GM19452 (cell line): ENCODE data around the gene ULBP2.
"Not testable (repeated sequence)": the region's sequence is repeated elsewhere in the genome, so short reads cannot be mapped to it uniquely, and the experiment has no call there.

Source experiments
- ATAC-seq: cut with Tn5 transposase; IDR thresholded peaks from one replicate; pipeline ENCODE4 v1.9.1; 2021; ENCODE audit not compliant: unreplicated experiment

The ULBP2 gene

DNA sequence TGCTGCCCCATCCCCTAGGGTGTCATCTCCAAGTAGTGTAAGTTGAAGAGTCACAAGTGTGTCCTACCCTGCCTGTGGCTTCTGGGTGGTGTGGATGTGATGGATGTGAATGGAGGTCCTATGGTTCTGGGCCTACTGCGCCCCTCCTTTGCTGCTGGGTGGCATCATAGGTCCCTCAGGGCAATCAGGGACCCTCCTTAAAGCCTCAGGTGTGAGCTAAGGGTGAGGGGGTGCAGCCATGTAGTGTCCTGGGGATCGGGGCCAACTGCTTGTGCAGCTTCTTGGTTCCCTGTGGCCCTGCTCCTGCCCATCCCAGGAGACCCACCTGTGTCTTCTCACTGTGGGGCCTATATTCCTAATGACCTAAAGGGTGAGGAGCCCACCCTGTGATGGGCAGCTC, 24.5 kb downstream of the ULBP2 start:
- not testable (repeated sequence) for ATAC-seq

DNA sequence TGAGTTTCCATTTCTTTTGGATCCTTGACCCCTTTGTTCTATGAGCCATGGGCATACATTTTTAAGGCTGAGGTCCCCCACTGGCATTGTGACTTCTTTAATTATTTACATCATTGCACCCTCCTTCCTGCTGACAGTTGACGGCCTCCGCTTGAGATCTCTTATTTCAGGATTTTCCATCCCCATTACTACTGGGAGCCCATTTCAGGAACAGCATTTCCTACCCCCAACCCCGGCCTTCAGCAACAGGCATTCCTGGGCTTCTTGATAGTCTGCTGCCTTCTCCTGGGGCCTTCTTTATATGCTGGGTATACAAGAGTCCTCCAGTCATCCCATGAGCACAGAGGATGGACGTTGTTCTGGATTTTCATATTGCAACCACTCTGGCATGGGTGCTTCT, 25.8 kb downstream of the ULBP2 start:
- ATAC-seq = no peak

DNA sequence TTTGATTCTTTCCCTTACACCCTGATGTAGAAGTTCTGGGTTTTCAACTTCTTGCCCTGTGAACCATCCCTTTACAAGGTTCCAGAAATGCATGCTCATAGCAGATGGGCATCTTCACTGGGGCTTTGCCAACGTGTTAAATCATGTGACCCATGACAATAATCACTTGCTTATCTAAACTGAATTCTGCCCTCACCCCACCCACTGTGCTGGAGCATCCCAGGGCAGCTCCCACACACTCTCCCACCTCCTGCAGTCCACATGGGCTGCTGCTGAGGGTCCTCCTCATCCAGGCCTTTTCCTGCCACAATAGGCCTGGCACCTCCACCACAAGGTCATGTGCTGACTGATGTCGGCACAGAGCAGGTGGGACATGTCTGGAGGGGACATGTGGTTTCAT, 26.2 kb downstream of the ULBP2 start:
- ATAC-seq = not testable (repeated sequence)

DNA sequence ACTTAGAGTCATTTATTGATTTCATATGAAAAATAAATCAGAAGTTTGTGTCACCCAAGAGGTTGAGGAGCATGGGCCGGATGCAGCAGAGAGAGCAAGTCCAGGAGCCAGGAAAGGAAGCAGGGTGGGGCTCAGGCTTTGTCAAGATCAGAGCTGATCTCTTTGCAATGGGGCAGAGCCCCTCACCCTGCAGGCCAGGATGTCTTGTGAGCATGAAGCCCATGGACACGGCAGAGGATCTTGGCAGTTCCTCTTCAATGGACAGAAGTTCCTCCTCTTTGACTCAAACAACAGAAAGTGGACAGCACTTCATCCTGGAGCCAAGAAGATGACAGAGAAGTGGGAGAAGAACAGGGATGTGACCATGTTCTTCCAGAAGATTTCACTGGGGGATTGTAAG, 27.1 kb downstream of the ULBP2 start:
- not testable (repeated sequence) for ATAC-seq

DNA sequence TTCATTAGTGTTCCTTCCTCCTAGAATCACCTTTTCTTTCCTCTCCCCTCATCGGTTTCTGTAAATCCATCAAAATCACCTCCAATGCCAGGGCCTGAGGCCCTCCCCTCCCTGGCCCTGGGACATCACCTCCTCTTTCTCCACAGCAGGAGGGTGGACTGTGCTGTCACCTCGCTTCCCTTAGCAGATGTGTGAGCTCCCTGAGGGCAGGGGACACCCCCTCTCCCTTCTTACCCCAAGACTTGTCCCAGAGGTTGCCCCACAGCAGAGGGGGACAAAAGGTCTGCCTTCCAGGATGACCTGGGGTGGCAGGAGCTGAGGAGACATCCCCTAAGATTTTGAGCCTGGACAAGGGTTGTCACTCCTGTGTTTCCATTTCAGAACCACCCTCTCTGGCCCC, 27.8 kb downstream of the ULBP2 start:
- ATAC-seq = no peak

DNA sequence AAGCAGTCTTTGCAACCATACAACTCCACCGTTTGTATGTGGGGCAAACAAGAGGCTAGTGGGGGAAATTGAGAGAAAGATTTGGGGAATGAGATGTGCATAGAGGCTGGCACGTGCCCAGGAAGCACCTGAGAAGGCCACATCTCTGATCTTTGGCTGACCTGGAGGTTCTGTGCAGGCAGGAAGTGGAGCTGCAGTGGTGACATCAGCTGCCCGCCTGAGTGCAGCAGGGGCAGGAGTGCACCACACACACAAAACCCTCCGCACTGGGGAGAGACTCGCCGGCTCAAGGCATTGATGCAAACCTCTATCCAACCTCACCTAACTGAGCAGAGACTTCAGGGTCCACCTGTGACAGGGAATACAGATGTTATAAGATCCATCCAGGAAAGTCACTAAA, 32.6 kb downstream of the ULBP2 start:
- not testable (repeated sequence) for ATAC-seq

DNA sequence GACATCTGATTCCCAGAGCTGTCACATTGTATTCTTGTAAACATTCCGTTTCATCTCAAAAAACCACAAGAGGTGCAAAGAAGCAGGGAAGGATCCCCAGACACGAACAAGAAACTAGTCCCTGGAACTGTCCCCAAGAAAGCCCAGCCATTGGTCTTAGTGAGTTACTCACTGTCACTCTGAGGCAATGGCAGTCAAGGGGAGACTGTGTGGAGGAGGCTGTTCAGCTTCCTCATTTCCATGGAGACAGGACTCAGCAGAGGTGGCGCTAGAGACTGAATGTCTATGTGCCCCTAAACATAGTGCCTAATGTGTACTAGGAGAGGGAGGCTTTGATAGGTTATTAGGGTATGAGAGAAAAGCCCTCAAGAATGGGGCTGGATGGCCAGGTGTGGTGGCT, 33.0 kb downstream of the ULBP2 start:
- no peak for ATAC-seq

DNA sequence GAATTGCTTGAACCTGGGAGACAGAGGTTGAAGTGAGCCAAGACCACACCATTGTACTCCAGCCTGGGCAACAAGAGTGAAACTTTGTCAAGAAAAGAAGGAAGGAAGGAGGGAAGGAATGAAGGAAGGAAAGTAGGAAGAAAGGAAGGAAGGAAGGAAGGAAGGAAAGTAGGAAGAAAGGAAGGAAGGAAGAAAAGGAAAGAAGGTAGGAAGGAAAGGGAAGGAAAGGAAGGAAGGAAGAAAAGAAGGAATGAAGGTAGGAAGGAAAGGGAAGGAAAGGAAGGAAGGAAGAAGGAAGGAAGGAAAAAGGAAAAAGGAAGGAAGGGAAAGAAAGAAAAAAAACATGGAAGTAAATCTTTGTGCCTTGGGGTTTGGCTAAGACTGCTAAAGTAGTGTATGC, 33.6 kb downstream of the ULBP2 start:
- ATAC-seq = no peak

DNA sequence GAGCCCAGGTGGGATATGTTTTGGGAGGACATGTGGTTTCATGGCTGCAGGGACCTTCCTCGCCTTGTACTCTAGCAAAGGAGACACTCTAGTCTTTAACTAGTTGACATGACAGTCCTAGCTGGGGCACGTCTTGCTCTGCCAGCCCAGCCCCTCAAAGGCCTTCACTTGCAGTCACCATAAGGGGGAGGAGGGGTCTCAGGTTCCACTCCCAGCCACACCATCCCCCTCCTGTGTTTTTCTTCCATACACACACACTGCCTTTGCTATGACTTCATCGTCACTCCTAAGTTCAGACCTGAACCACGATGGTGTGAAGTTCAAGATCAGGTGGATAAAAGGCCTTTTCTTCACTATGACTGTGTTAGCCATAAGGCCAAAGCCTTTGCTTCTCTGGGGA, 35.4 kb downstream of the ULBP2 start:
- ATAC-seq = no peak

DNA sequence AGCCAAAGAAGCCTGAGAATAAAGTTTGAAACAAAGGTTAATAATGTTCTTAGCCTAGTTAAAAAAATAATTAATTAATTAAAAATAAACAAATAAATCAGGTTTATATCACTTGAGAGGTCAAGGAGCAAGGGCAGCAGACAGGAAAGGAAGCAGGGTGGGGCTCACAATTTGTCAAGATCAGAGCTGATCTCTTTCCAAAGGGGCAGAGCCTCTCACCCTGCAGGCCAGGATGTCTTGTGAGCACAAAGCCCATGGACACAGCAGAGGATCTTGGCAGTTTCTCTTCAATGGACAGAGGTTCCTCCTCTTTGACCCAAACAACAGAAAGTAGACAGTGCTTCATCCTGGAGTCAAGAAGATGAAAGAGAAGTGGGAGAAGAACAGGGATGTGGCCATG, 36.8 kb downstream of the ULBP2 start:
- ATAC-seq = no peak

DNA sequence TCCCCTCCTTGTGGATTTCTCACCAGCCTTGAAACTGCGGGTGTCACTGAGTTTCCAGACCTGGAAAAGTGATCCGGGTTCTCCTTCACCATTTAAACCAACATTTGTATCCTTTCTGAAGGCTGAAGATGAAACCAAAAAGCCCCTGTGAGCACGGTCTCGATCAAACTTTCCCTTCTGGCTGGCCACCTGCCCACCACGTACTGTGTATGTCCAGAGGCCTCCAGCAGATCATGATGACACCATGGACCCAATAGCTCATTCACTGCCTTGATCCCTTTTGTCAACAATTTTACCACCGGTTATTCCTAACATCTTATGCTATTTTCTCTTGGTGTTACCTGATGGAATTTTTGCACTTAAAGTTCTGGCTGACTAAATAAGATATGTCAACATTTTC, 37.5 kb downstream of the ULBP2 start:
- no peak for ATAC-seq

DNA sequence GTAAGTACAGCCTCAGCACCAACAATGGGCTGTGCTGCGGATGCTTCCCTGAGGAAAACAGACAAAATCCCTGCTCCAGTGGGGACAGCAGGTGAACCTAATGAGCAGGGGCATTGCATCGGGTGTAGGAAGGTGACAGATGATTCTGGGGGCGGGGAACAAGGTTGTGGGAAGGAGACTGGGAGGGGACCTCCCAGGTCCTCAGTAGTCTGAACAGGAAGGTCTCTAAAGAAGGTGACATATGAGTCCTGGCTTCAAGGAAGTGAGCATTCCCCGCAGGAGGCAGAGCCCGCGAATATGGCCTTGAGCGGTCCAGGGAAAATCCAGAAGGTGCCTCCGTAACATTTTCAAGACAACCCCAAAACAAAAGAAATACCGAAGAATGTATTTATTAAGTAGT, 41.3 kb downstream of the ULBP2 start:
- no peak for ATAC-seq

DNA sequence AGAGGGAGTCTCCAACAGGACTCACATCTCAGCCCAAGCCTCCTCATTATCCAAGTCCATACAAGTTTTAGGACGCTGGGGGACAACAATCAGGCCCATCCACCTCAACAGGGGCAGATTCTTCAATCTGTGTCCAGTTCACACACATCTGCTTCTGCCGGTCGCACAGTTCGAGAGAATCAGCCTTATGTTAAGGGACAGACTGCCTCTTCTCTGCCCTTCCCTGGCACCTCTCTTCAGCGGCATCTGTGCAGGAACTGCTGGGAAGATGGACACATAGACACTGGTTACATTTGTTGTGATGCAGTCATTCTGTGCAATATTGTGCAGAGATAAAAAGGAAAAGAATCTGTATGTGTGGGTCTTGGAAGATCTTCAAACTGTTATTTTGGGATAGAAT, 43.0 kb downstream of the ULBP2 start:
- no peak for ATAC-seq

DNA sequence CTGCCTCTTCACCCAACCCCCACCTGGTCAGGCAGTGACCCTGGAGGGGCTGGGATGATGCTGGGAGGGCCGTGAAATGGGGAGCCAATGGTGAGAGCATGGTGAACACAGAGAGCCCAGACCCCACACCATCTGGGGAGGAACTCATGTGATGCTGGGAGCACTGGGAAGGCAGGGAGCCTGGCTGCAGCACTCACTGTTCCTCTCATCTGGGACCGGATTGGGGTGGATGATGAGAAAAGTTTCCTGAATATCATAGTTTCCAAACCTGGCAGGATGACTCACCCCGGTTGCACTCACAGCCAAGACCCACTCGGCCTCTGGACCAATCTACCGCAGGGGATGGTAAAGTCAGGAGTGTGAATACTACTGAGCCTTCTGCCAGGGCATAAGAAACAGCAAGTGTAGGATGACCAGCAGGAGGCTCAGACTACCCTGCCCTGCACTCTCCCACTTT, 43.7 kb downstream of the ULBP2 start:
- ATAC-seq = no peak

DNA sequence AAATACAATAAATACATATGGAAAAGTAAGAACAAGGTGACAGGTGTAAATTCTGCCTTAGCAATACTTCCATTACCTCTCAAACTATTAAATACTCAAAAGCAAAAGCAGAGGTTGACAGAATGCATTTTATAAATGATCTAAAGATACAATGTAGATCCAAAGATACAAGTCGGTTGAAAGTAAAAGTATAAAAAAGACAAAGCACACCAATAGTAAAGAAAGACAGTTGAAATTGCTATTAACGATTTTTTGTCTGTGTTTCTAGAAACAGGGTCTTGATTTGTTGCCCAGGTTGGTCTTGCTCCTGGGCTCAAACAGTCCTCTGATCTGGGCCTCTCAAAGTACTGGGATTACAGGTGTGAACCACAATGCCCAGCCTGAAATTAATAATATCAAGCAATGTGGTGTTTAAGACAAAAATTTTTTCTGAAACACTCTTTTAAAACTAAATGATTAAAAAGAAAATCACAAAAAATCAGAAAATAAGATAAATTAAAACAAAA, 45.8 kb downstream of the ULBP2 start:
- no peak for ATAC-seq

DNA sequence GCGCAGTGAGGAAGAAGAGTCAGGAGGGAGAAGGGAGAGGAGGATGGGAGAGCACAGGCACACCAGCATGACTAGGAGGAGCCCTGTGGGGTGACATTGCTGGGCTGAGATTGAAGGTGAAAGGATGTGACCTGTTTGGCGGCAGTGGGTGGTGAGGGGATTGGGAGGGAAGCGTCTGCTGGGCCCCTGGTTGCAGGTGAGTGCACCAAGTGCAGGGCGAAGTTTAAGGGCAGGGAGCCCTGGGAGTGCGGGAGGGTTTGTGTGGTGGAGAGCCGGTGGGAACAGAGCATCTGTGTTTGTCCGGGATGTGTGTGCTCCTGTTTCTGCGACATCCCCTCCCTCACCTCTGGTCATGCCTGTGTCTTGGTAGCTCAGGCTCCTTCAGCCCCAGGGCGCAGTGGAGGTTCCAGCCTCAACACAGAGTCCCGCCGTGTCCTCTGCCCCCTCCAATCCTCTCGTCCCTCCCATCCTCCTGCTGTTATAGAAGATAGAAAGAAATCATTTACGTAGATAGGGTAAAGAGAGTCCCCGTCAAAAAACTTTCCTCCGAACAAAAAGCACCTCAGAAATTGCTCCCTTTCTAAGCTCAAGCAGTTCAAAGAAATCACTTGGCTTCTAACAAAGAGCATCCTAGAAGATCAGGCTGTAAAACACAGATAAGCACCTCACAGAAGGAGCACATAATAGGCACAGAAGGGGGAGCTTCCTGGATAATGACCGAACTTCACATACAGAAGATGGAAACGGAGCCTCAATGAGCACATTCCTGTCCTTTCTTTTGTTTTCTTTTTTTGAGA, 46.9 kb downstream of the ULBP2 start:
- no peak for ATAC-seq

DNA sequence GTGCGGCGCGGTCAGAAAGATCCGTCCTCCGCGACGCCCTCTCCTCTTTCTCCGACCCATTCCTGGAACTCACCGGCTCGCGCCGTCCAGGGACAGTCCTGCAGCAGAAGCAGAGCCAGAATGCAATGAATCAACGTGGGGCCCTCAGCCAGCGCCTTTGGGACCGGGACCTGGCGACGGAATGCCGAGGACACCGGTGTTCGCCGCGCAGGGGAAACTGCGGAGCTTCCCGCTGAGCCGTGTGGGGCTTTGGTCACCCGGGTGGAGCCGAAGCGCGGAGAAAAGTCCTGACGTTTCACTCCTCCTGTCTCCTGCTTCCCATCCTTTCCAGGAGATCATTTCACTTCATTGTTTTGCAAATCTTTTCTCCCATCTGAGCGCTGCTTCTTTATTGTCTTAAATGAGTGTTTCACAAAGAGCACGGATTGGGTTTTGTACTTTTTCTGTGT, 48.4 kb downstream of the ULBP2 start:
- no peak for ATAC-seq

DNA sequence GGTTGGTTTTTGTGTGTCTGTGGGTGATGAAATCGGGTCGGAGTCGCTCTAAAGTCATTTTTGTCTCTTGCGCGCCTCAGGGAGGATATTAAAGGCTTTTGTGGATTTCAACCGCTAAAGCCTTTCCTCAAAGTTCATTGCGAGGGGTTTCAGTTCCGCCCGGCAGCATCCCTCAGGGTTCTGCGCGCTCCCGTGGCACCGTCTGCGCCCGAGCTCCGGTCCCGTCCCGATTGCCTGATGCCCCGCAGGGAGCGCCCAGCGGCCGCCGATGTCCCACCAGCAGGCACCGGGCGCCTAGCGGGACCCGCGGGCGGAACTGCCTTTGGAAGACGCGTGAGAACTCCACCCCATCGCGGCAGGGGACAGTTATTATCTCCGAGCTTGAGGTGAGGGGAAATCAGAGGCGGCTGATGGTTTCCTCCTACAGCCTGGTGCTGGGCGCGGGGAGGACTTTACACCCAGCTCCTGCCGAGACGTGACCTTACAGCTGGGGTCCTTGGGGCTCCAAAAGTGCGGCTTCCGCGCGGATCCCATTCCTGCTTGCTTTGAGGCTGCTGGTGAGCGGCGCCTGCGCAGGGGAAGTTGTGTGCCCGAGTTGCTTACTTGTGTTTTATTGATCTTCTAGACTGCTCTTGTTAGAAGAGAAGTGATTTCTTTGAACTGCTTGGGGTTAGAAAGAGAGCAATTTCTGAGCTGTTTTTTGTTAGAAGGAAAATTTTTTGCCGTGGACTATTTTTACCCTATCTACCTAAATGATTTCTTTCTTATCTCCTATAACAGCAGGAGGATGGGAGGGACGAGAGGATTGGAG, 49.1 kb downstream of the ULBP2 start:
- no peak for ATAC-seq

DNA sequence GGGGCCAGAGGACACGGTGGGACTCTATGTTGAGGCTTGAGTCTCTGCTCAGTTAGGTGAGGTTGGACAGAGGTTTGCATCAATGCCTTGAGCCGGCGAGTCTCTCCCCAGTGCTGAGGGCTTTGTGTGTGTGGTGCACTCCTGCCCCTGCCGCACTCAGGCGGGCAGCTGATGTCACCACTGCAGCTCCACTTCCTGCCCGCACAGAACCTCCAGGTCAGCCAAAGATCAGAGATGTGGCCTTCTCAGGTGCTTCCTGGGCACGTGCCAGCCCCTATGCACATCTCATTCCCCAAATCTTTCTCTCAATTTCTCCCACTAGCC, 49.6 kb downstream of the ULBP2 start:
- ATAC-seq = not testable (repeated sequence)

DNA sequence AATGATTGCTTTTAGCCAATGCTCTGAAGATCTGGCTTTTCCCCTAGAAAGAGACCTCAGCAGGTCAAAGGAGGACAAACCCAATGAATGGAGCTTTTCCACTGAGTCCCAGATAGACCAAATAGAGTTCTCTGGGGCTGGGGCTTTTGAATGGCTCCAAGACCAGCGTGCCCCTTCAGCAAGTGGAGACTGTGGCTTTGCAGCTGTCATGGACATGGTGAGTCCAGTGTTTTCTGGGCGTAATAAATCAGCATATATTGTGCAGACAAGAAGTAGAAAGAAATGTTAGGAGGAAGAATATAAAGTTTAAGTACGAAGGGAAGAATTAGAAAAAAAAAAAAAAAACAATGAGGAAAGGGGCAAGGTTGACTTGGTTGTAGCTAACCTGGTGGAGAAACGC, 50.0 kb downstream of the ULBP2 start:
- no peak for ATAC-seq

DNA sequence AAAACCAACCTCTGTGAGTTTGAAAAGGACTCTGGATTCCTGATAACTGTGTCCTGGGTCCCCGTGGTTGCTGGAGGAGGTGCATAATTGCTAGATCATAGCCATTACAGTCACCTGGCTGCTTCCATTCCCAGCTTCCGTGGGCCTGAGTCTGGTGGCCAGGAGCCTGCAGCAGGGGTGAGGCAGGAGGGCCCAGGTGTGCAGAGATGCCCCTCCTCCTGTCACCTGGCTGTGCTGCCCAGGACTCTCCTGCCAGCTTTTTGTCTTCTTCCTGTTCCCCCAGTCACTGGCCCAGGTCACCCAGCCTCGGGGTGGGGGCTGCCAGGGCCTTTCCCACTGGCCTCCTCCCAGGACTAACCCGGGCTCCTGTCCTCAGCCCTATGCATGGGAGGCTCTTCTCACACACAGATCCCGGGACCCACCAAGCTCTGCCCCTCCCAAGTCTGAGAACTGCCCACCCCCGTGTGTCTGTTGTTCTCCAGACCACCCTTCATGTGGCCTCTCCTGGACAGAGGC, 53.5 kb downstream of the ULBP2 start:
- ATAC-seq = no peak

DNA sequence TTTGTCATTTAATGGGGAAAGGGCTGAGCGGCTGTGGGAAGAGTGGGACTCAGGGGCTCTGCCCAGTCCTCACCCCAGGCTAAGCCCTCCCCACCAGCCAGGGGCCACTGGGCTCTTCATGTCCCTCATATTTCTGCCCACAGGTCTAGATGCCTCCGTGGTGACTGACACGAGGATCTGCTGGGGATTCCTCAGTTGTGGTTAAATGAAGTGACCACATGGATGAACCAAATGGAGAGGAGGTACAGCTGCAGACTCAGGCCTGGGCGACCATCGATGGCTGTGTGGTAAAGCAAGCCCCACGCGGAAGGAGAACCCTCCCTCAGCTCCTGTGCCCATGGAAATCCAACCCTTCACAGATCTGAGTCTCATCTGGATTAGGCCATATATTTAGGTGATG, 54.2 kb downstream of the ULBP2 start:
- no peak for ATAC-seq
